ENCODE results near the gene GFRA1.

GFRA1 gene

DNA sequence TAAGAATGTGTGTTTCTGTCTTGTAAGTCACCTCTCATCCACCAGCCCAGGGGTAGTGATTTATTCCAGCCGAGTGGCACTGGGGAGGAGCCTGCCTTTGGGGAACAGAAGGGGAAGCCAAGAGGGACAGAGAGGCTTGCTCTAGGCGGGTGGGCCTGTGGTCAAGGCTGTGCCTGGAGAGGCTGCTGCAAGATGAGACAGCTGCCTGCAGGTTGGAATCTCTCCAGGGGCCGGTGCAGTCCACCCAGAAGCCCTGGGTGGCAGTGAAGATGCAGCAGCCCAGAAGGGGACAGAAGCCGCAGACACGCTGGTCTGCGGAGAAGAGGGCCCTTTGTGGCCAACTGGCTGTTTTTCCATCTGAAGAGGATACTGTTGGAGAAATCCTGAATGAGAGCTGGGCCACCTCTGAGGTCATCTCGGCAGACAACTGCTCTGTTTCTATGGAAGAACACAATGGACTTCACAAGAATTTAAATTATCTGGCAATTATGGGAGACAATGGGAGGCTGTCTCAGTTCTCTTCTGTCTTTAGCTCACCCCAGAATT lies 175.7 kb downstream of the GFRA1 start:
- no peak for DNase-seq

- no peak for DNase-seq
These were observed 176.5 kb downstream of the GFRA1 start for GRCh38 chr10:116096526-116096925.

DNA sequence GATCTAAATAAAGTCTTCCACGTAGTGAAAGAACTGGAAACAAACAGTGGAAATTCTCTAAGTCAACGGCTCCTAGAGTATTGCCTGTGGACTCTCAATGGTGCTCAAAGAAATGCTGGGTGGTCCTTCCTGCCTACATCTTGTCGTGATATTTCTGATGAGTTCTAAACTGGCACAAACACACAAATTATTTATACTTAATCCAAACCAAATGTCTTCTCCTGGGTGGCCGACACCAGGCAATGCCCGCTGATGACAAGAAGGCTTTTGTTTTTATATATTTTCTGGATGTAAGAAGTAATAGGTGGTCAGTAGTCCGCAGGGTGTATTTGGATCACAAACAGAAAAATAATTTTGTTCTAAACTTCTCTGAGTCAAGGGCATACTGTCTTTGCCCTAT lies 178.7 kb downstream of the GFRA1 start:
- DNase-seq: no peak

GRCh38 chr10:116093031-116093430 lies 180.0 kb downstream of the GFRA1 start:
- DNase-seq: no peak

DNA sequence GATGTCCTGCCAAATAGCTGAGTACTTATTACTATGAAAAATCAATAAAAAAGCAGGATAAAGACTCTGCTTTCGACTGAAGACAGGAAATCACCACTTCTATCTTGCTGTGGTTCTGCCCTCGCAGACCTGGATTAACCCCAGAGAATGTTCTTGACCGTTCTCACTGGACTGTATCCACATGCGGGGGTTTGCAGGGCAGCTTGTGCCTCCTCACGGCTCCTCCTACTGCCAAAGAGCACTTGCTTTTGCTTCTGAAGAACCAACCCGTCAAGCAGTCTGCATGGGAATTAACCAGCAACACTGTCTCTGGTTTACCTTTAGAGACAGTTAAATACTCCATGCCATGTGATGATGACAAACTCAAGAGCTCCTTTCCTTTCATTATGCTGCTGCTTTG lies 184.0 kb downstream of the GFRA1 start:
- no peak for DNase-seq

GRCh38 chr10:116085323-116085722 lies 187.7 kb downstream of the GFRA1 start:
- no peak for DNase-seq

GRCh38 chr10:116084161-116084560 lies 188.8 kb downstream of the GFRA1 start:
- DNase-seq: no peak

DNA sequence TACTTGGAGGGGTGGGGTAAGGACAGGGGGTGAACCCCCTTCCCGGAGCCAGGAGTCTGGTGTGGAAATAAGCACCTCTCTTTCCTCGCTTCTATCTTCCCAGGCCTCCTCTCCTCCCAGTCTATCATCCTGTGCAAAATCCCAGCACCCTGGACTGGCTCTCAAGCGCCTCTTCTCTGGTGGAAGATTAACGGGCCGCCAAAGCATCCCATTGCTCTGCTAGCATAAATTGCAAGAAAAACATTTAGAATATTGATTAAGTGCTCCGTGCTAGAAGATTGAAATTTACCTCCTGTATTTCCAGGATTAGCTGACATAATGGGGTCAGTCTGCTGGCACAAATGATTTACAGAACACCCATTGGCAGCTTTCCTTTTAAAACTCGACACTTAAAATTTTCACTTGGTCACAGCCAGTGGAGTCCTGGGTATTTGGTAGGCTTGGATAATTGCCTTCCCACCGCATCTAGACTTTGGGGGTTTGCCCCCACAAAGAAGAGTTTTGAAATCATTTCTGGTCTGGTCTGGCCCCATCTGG lies 189.7 kb downstream of the GFRA1 start:
- no peak for DNase-seq

- no peak for DNase-seq
These were observed 190.2 kb downstream of the GFRA1 start for GRCh38 chr10:116082762-116083161.

DNA sequence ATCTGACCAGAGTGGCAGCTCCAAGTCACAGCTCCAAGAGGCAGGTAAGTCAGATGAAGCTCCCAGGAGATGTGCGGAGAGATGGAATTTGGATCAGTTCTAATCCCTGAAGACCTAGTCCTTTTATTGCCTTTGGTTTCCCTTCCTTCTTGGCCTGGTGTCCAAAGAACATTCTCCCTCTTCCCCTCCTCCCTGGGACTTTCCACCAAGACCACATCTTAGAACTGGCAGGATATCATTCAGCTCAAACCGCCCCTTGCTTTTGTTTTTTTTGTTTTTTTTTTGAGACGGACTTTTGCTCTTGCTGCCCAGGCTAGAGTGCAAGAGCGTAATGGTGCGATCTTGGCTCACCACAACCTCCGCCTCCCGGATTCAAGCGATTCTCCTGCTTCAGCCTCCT lies 190.8 kb downstream of the GFRA1 start:
- DNase-seq: no peak

GRCh38 chr10:116080553-116080952 lies 192.5 kb downstream of the GFRA1 start:
- DNase-seq: no peak

DNA sequence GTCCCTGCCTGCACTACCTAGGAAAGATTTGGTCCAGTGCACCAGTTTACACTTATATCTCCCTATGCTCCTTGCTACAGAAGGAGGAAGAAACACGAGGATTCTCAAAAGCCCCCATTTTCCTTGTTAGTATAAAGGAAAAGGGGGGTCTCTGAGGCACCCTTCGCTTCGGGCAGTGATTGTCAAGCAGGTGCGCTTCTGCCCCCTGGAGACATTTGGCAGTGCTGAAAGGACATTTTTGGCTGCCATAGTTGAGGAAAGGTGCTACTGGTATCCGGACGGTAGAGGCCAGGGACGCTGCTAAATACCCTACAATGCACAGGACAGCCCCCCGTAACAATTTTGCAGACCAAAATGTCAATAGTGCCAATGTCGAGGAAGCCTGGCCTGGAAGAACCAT lies 193.7 kb downstream of the GFRA1 start:
- DNase-seq: no peak

DNA sequence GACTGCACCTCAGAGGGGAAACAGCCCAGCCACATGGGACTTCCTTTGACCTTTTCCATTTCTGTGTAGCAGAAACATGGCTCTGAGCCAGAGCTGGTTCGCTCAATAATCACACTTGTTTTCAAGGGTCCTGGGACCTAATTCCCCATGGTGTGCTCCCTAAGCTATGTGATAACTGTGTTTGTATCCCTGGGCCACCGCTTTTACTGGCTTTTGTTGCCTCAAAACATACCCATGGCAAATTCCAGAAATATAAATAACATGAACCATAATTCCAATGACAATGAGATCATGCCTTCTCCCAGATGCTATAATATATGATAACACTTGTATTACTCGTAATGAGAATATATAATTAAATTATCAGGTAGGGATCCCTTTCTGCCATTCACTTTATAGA lies 196.4 kb downstream of the GFRA1 start:
- no peak for DNase-seq

DNA sequence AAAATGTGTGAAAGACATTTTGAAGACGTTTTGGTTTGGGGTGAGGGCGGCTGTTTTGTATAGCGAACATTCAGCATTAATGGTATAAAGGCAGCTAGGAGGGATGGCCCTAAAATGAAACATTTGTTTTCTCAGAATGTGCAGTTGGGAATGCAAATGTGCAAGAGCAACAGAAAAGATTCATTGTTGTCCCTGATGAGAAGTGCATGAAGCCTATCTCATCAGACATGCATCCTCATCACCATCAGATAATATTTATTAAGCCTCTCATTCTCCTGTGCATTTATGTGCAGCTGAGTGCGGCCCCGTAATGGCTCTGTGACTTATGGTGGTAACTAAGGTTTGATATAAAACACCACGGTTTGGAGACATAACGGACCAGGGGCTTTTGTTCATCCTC lies 199.5 kb downstream of the GFRA1 start:
- DNase-seq: no peak

GRCh38 chr10:116073001-116073400 lies 200.0 kb downstream of the GFRA1 start:
- no peak for DNase-seq

DNA sequence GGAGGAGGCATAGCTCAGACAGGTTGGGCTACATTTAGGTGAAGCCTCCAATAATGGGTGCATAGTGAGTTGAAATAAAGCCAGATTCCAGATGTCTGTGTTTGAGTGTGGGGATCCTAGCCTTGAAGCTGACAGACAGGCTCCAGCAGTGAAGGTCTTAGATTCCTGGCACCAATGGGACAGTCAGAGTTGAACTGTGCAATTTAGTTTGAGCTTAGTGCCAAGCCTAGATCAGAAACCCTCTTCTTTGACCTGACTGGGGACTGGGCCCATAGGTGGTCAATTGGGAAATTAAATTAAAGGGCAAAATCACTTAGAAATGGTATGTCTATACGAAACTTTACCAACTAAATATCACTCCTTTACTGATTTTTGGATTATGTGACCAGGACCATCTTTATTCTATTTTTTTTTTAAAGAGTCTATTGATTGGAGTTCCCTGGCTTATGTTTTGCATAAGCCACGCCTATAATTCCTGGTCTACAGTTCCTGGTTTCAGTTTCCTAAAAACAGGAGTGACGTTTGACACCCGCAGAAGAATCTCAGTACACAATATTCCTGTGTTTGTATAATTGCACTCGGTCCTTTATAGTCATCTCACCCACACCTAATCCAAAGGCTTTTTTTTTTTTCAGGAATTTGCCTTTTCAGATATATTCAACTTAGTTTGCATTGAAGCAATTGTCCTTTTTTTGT lies 201.4 kb downstream of the GFRA1 start:
- no peak for DNase-seq

DNA sequence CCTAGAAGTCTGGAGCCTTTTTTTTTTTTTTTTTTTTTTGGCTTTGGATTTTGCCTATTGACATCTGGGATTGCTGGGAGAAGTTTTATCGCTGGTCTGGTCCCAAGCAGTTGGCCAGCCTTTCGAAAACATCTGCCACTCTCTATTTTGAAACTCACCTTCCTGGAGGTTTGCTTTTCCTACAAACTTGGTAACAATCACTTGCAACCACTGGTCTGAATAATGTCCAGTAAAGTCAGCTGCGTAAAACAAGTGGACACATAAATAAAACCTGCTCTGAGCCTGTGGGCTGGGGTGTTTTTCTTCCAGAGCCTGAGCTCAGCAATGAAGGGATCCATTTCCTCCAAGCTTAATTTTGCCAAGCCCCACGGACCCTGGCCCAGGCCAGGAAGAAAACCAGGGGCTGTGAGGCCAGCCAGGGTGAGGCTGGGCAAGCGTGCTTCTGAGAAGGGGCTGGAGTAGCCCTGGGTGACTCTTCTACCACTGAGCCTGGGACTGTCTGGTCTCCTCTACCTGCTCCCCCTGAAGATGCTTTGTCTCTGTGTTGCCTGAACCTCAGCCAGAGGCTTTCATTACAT lies 202.2 kb downstream of the GFRA1 start:
- no peak for DNase-seq

DNA sequence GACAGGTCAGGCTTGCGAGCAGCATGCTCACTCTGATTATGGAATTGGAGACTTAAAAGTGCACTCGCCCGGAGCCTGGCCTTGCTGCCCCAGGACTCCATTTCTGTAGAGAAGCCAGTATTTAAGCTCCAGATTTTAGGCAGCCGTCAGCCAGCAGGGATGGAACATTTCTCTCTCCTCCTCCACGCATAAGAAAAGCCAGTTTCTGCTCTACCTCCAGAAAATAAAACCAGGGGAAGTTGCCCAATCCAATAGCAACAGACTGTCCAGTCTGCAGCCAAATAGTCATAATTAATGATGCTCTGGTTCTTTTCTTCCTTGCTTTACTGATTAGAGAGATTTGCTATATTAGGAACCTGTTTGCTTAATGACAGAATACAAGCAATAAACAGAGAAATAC lies 203.2 kb downstream of the GFRA1 start:
- no peak for DNase-seq

DNA sequence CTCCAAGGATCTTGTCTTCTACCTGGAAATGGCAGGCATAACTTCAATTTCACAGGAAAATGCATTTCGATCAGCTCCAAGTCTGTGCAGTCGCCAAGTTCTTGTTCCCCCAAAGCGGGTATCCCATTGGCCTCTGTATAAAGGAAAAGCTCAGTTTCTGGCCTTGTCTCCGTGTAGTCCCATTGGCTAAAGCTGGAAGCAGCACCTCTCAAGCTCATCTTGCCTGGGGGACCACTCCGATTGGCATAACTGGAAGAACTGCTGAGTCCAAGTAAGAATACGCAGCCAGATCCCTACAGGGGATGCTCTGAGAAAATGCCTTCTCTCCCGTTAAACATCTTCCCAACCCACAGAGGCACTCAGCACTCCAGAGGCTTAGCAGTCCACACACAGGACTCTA lies 205.2 kb downstream of the GFRA1 start:
- DNase-seq: no peak

- no peak for DNase-seq
These were observed 209.9 kb downstream of the GFRA1 start for GRCh38 chr10:116063107-116063506.

- no peak for DNase-seq
These were observed 212.1 kb downstream of the GFRA1 start for GRCh38 chr10:116060864-116061263.

DNA sequence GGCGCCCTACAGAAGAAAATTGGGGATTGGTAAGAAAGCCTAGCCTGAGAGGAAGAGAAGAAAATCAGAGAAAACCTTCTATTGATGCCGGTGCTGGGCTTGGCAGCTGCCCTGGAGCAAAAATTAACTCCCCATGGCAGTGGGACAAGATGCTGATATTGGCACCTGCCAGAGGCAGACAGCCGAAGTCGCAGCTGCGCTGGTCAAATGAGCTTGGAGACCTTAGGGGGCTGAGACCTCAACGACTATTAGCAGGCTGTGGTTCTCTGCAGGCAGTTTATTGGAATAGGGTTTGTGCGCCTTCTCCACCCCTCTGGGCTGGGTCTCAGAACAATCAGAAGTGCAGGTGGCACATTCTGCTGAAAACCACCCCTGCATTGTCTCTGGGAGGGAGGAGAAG lies 213.7 kb downstream of the GFRA1 start:
- no peak for DNase-seq

DNA sequence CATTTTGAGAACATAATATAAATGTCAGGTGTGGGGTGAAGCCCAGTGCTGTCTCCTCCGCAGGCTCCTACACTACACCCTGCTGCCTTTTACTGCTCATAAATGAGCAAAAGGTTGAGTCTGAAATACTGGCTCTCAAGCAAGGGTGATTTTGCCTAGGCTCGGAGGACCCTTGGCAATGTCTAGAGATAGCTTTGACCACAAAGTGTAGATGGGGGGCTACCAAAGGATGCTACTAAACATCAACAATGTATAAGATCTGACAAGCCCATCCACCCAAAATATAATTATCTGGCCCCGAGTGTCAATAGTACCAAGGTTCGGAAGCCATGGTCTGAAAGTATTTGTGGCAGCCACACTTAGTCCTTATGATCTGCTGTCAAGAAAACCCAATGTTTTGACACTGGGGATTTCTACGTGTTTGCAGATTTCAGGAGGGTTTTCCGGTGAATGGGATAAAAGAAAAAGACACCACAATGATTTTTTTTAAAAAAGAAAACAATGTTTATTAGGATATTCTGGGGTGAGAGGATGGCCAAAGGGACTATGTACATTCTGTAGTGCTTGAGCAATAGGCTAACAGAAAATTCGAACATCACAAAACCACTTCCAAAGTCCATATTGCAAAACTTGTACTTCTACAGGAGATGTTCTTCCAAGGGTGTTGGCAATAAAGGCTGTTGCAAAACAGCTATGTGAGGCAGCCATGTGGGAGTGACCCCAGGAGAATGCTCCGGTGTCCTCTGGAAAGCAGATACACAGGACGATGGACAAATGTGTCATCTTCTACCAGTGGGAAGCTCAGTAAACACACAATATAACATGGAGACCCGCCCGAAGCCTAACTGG lies 216.3 kb downstream of the GFRA1 start:
- no peak for DNase-seq

- DNase-seq: no peak
These were observed 217.1 kb downstream of the GFRA1 start for GRCh38 chr10:116055917-116056252.
